ENCODE results near the gene ATP4A.
"Not testable (repeated sequence)": the region's sequence is repeated elsewhere in the genome, so short reads cannot be mapped to it uniquely, and the experiment has no call there.

ATP4A gene

DNA sequence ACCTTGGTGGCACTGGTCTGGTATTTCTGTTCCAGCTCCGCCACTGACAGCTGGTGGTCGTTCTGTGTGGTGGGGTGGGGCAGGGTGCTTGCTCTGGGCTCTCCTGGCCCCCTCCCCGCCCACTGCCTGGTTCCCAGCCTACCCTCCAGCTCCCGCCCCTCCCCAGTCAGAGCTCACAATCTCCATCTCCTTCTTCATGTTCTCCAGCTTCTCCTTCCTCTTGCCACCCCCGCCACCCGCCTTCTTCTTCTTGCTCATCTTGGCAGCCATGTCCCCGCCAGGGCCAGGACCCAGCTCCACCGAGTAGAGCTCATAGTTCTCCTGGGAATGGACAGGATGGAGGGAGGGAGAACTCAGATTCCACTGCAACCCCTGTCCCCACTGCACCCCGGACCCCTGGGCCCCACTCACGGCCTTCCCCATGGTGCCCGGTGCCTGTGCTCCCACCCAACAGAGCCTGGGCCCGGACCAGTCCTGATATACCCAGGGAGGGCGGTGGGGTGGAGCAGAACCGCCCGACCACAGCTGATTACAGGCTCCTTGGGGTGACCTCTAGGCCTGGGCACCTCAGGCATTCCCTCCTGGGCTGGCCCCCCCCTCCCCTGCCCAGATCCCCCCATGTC lies at the start of gene ATP4A:
TSS of gene ATP4A (minus strand) at position 452 of the 623 bp plus-strand sequence. CDS start at position 423, 29 bp downstream.
- no peak for DNase-seq

DNA sequence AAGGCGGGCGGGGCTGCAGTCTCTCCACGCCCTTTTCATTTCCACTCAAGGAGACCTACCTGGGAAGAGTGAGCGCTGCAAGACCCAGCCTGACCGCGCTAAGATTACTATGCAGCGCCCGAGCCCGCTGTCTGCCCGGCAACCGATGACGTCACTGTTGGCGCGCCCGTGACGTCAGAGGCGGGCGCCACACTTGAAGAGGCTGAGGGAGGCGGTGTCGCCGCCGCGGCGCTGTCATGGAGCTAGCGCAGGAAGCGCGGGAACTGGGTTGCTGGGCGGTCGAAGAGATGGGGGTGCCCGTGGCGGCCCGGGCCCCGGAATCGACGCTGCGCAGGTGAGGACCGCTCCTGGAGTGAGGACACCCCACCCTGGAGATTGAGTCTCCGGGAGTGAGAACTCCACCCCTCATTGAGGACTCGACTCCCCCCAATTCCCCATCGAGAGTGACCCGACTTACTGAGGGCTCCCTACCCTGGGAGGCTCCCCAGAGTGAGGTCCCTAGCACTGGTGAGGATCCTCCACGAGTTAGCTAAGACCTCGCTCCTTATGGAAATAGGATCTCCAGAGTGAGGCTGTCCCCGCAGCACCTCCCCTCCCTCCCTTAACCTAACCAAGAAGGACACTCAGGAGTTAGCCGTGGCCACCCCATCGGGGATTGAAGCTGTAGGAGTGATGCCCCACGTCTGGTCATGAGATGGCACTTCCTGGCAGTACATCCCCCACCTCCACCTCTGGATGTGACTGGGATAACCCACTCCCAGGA lies 49.3 kb upstream of the ATP4A start, which contains the start of gene HAUS5:
TSS of gene HAUS5 (plus strand) at position 177 of the 763 bp plus-strand sequence. CDS start at position 237, 60 bp downstream.
- peak; percentile 99 for DNase-seq

GRCh38 chr19:35612224-35612558 lies 48.7 kb upstream of the ATP4A start:
- no peak for DNase-seq

DNA sequence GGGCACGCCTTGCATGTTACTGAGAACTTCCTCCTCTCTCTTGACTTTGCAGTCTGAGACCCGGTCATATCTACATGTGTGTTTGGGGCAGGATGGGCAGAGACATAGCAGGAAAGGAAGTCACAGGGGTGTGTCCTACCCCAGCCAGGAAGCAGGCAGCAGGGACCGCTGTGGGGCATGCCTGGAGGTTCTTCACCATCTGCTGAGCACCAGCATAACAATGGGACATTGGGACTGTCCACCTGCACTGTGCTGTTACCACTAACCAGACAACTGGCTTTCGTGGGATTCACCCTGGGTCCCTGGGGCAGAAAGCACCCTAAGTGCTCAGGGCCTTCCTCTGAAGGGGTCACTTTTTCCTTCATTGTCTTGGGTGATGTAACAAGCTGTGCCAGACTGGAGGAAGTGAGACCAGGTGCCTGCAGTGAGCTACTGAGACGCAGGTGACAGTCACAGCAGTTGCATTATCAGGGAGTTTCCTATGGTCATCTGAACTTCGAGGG lies 46.4 kb upstream of the ATP4A start:
- DNase-seq: no peak

GRCh38 chr19:35608251-35608650 lies 44.8 kb upstream of the ATP4A start:
- no peak for DNase-seq

DNA sequence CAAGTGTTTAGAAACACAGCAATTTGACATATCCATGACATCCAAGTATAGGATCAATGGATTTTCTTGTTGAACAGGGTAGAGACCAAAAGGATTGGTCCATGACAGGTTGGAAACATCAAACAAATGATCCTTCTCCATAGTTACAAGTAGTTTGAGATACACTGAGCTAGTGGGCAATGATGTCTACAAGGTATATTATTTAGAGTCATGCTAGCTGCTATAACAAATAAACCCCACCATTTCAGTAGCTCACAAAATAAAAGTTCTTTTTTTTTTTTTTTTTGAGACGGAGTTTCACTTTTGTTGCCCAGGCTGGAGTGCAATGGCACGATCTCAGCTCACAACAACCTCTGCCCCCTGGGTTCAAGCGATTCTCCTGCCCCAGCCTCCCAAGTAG lies 44.2 kb upstream of the ATP4A start:
- no peak for DNase-seq

- DNase-seq: not testable (repeated sequence)
Observed at GRCh38 chr19:35607170-35607569, 43.7 kb upstream of the ATP4A start.

- not testable (repeated sequence) for DNase-seq
Observed at GRCh38 chr19:35604436-35604835, 41.0 kb upstream of the ATP4A start.

- DNase-seq: no peak
Observed at GRCh38 chr19:35601971-35602370, 38.5 kb upstream of the ATP4A start.

DNA sequence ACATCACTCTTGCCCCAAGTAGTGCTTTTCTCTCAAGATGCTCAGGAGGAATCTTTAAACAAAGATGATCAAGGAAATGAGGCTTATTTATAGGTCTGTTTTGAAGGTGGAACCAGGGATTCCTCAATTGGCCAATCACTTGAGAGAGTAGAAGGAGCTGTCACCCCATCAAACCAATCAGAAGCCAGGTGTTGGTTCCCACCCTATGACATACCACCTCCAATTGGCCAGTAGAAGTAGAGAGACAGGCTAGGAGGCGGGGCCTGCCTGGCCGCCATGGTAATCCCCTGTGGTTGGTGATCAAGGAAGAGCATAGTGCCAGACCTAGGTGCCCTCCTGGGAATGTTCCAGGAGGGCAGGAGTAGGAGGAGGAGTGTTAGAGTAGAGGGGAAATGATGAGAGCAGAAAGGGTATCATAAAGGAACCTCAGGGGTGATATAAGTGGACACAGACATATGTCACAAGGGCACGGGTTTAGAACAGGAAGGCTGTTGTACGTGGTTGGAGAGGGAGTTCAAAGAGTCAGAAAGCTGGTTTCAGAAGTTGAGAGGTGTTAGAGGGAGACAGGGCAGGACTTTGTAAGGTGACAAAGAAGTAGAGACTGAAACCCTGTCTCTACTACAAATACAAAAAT lies 33.0 kb upstream of the ATP4A start:
- DNase-seq: no peak

DNA sequence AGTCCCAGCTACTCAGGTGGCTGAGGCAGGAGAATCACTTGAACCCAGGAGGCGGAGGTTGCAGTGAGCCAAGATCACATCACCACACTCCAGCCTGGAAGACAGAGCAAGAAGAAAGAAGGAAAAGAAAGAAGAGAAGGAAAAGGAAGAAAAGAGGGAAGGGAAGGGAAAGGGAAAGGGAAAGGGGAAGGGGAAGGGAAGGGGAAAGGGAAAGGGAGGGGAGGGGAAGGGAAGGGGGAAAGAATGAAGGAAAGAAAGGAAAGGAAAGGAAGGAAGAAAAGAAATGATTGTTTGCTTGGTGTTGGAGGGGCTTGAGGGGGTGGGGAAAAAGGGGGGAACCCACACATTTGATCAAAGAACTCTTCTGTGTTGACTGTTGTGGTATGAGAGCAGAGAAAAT lies 32.5 kb upstream of the ATP4A start:
- DNase-seq: no peak

- DNase-seq: not testable (repeated sequence)
Observed at GRCh38 chr19:35595026-35595425, 31.6 kb upstream of the ATP4A start.

DNA sequence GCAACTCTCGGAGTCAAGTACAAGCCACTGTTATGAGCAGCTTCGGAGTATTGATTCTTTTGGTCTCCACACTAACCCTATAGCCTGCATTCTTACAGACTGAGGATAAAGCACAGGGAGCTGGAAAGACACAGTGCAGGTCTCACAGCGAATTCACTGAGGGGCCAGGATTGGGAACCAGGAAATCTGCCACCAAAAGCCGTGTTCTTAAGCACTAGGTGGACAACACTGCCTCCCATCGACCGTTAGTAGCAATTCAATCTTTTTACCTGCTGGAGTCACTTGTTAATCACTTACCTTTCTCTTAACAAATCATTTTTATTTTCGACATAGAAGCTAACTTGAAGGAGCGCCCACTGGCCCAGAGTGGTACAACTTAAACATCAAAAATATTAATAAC lies 28.8 kb upstream of the ATP4A start:
- peak; percentile 60 for DNase-seq

- DNase-seq: no peak
Observed at GRCh38 chr19:35590875-35591274, 27.4 kb upstream of the ATP4A start.

- DNase-seq: no peak
Observed at GRCh38 chr19:35587321-35587720, 23.9 kb upstream of the ATP4A start.

DNA sequence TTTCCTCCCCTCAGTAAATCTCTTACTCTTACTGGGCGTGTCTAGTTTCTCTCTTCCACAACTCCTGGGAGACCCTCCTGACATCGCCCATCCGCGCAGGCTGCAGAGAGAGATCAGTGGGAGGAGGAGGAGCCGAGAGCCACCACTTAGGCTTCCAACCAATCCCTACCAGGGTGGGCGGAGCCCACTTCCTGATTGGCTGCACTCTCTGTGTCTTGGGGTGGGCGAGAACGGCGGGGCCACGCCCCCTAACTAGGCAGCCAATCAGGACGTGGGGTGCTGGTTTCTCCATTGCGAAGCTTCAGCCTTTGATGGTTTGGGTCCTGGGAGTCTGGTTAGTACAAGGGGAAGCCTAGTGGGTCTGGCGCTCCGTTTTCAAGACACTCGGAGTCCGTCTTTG lies 22.4 kb upstream of the ATP4A start, which contains the start of gene PMIS2:
TSS of gene PMIS2 (plus strand) at position 326 of the 400 bp plus-strand sequence. CDS start 87 bp downstream, outside the sequence.
- no peak for DNase-seq

DNA sequence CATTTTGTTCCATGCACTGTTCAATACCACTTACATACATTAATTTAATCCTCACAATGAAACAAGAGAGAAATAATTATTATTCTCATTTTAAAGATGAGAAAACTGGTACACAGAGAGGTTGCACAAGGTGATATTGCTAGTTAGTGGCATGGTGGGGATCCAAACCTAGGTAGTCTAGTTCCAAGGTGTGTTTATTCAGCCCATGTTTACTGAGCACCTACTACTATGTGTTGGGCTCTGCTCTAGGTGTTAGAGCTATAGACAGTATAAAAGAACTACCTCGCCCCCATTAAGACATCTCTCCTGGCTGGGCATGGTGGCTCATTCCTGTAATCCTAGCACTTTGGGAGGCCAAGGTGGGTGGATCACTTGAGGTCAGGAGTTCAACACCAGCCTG lies 19.3 kb upstream of the ATP4A start:
- DNase-seq: no peak

DNA sequence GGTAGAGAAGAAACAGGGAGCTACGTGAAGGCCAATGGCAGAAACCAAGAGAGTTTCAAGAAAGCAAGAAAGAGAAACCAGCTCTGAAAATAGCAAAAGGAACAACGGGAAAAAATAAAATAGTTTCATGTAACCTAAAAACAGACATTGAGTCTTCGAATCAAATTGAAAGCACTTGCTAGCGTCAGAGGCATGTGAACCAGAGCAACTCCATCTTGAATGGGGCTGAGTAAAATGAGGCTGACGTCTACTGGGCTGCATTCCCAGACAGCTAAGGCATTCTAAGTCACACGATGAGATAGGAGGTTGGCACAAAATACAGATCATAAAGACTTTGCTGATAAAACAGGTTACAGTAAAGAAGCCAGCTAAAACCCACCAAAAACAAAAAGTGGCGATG lies 15.2 kb upstream of the ATP4A start:
- no peak for DNase-seq

DNA sequence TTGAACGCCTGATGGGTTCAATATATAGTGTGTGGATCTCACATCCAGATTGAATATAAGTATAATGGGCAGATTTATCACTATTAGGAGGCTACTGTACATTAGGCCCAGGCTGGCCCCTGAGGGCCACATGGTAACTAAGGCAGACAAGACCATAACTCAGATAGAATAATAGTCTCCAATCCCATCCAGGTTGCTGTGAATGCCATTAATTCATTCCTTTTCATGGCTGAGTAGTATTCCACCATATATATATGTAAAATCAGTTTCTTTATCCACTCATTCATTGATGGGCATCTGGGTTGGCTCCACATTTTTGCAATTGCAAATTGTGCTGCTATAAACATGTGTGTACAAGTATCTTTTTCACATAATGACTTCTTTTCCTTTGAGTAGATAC lies 14.5 kb upstream of the ATP4A start:
- no peak for DNase-seq

DNA sequence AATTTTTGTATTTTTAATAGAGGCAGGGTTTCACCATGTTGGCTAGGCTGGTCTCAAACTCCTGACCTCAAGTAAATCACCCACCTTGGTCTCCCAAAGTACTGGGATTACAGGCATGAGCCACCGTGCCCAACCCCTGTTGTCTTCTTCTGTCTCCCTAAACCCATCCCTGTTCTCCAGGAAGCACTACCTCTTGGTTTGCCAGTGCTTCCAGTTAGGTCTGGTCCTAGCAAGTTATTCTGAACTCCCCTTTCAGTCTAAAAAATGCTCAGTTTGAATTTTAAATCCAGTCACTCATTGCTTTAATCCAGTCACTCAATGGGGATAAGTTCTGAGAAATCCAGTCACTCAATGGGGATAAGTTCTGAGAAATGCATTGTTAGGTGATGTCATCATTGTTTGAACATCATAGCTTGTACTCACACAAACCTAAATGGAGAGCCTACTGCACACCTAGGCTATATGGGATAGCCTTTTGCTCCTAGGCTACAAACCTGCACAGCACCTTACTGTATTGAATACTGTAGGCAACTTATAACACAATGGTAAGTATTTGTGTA lies 8.0 kb upstream of the ATP4A start:
- no peak for DNase-seq

- DNase-seq: no peak
Observed at GRCh38 chr19:35569281-35569781, 5.9 kb upstream of the ATP4A start.

GRCh38 chr19:35566738-35567137 lies 3.3 kb upstream of the ATP4A start:
- DNase-seq: no peak
